MV-4-11 (cell line): ENCODE results near the gene PIK3AP1.

ENCODE experiments used
- DNase-seq: peaks from one replicate; lab custom pipeline; 2025; lab: John Stamatoyannopoulos, UW

Gene PIK3AP1

DNA sequence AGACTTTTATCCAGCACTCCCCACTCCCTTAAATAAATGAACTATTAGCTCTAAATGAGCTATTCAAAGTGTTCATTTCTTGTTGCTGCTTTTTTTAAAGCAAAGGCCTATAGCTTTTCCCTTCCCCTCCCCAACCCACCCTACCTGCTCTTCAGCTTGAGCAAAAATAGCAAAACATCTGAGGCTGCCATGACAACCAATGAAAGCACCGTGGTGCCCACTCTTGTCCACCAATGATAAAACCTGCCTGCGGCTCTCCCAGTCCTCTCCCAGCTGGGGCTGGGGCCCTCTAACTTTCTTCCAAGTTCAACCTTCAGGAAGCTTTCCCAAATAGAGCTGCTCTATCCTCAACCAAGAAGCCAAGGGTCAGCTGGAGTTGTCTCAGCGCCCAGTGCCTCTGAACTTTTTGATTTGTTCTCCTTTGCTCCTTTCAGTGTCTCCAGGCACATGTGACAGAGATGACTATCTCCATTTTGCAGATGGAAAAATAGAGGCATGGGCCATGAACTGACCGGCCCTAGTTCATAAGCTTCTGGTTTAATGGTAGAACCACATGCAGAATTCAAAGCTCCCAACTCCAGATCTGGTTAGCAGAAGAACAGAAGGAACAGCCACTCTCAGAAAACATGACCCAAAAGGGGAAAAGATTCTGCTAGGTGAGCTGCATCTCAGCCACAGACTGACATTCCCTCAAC, 47.7 kb downstream of the PIK3AP1 start:
- DNase-seq: no peak

DNA sequence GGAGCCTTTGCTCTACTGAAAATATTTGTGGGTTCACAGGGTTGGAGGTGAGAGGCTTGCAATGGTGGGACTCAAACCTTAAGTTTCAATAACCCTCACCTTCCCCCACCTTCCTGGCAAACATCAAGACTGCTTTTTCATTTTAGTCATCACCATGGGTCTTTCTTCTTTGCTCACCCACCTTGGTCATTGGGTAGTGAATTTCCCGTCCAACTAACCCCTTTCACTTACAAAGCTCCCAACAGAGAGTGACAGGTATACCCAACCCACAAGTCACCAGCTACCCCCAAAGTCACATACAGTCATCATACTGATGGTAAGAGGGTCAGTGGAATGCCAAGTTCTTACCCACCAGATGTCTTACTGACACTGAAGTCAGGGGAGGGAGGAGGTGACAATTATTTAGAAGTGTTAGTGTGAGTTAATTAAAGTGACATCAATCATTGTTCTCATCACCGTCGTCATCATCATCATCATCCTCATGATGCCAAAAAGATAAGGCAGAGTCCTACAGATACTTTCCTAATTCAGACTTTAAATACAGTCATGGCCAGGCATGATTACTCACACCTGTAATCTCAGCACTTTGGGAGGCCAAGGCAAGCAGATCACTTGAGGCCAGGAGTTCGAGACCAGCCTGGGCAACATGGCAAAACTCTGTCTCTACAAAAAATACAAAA, 49.0 kb downstream of the PIK3AP1 start:
- DNase-seq: no peak

DNA sequence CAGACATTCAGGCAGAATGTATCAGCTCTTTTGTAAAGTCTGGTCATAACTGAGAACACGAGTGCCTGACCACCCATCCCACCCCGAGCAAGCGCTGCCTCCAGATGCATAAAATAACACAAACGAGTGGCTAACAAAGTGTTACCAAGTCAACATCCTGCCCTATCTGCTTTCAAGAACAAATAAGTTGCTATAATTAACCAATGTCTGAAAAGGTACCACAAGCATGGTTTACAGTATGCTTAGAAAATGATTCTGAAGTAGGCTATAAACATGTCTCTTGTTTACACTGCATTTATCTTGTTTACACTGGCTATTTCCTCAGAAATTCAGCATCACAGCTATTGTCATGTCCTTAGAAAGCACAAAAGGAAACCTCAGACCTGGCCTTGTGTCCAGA, 49.5 kb downstream of the PIK3AP1 start:
- no peak for DNase-seq

DNA sequence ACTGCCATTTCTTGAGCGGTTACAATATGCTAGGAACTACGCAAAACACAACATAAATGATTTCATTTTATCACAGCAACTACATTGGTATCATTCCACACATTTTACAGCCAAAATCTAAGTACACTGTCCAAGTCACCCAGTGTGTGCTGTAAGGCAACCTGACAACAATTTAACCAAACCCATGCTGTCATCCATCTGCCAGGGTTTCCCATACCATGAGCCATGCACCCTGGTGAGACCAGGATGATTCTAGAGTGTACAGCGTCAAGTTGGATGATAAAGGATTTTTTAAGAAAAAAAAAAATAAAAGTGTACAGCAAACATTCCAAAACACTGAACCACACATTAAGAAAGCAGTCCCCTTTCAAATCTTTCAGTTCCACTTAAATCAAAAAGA, 52.9 kb downstream of the PIK3AP1 start:
- DNase-seq: no peak

DNA sequence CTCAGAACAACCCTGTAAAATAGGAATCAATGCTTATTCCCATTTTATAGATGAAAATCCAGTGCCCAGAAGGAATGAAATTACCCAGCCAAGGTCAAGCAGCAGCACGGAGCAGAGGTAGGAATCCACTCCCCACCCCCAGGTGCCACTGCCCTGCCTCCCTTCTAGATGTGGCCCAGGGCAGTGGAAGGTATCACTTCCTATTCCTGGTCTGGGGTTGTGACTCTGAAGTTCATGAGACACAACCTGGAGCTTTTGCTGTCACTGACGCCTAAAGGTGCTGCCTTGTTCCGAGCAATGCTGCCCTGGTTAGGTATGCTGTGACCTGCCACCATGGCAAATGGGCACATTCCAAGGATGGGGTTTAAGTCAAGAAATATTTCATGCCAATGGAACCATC, 53.6 kb downstream of the PIK3AP1 start:
- no peak for DNase-seq

DNA sequence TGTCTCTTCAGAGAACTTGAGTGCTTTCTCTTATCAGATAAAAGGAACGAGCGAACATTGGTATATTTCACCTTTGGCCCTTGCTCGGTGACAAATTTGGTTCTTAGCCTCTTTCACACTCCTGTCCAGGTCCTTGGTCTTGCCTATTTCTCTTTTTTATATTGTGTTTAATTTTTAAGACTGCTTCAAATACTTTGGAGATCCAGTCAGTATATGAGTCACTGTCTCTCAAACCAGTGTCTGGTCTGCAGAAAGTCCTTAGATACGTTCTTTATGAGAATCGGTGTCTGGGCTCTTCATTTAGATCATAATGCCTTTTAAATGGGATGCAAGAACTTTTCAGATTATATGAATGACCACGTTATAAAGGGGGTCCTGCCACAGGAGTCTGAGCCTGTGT, 55.0 kb downstream of the PIK3AP1 start:
- no peak for DNase-seq

DNA sequence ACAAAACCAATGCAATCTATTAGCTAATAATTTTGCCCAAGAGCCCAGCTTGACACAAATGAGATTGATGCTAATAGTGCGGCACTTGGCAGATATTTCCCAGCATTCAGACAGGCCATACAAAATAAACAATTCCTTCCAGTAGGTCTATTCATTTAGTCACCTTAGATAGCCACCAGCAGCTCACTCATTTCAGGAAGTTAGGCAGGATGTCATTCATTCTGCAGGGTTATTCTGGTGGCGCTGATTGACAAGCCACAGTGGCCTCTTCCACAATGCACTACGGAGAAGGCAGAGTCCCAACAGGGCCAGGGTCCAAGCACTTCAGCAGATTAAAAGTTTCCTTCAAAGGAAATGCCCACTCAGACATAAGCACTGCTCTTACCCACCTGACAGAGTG, 55.8 kb downstream of the PIK3AP1 start:
- peak; percentile 12 for DNase-seq

DNA sequence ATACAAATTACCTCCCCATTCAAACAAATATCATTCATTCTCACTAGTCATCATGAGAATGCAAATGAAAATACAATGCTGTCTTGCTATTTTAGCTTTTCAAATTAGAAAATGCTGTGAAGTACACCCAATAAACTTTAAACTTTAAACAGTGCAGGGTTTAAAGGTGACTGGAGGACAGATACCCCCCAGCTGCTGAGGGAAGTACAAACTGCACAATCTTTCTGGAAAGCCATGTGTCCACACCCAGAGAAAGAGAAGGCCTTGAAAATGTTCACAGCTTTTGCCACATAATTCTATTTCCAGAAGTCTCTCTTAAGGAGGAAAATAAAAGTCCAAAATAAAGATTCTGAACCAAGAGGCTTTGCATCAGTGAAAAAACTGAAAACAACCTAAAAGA, 56.5 kb downstream of the PIK3AP1 start:
- no peak for DNase-seq

DNA sequence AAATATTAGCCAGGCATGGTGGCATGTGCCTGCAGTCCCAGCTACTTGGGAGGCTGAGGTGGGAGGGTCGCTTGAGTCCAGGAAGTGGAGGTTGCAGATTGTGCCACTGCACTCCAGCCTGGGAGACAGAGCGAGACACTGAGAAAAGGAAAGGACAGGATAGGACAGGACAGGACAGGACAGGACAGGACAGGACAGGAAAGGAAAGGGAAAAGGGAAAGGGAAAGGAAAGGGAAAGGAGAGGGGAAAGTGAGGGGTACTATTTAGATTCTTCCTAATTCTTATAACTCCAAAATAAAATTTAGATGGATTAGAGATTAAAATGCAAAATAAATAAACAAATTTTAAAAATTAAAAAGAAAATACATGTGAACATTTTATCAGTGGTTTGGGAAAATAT, 58.7 kb downstream of the PIK3AP1 start:
- no peak for DNase-seq

DNA sequence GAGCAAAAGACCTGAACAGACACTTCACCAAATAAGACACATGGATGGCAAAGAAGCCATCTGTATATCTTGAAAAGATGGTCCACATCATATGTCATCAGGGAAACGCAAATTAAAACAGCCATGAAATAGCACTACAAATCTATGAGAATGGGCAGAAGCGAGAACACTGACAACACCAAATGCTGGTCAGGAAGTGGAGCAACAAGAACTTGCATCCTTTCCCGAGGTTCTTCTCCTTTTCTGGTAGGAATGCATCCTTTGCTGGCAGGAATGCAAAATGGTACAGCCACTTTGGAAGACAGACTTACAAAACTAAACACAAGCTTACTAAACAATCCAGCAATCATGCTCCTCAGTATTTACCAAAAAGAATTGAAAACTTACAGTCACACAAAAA, 60.0 kb downstream of the PIK3AP1 start:
- peak; percentile 30 for DNase-seq

DNA sequence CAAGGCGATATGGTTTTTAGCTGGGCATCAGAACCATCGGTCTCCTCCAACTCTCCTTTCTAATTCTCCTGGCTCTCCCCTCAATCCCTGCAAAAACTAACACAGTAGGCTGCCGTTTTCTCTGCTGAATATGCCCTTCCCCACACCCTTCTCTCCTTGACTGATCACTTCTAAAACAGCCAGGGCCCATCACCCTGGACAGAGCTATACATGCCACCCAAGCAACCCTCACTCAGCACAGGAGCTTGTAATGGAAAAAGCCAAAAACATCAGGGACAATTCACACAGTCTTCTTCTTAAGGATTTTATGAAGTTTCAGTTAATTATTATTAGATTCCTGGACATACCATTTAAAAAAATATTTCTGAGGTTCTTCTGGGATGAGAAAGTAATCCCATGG, 61.5 kb downstream of the PIK3AP1 start:
- no peak for DNase-seq

DNA sequence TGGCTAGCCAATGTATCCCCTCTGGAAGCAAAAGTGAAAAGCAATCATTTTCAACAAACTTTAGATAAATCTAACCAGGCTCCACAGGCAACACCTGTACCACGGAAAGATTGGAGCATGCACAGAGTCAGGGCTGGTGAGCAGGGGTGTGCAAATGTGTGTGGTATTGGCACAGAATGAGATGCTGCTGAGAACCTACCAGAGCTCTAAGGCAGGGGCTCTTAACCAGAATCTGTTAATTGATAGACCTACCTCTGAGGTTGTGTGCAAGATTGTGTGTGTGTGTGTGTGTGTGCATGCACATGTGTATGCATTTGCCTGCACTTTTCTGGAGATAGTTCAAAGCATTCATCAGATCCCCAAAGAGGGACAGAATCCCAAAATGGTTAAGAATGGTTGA, 62.9 kb downstream of the PIK3AP1 start:
- no peak for DNase-seq

DNA sequence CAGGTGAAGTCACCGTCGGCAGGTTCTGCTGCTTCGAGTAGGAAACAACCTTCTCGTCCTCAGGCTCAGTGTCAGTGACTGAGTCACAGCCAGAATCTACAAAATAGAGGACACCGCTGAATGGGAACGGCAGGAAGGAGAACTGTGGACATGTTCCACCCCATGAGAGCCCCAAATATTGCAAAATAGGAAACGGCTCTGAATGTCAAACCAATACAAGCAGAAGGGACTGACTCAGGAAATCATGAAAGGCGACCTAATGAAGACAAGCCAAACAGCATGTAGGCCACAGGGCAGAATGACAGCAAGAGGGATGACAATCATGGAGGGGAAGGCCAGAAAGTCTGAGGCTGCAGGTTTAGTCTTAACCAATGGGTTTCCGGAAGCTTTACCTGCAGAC, 63.5 kb downstream of the PIK3AP1 start:
- peak; percentile 90 for DNase-seq

DNA sequence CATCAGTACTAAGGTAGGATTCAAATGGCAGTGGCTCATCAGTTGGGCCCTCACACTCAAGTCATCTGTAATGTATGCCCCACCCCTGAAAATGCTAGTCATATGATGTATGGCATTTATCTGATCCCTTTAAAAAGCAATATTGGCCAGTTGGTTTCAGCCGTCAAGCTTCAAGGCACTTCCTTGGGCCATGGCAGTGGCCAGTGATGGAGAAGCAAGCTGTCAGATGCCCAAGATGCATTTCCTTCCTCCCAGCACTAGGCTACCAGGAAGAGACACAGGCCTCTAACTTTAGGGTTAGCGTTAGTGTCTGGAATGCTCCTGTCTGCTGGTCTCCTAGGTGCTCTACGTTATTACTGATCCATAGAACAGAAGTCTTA, 64.1 kb downstream of the PIK3AP1 start:
- DNase-seq: peak; percentile 28

DNA sequence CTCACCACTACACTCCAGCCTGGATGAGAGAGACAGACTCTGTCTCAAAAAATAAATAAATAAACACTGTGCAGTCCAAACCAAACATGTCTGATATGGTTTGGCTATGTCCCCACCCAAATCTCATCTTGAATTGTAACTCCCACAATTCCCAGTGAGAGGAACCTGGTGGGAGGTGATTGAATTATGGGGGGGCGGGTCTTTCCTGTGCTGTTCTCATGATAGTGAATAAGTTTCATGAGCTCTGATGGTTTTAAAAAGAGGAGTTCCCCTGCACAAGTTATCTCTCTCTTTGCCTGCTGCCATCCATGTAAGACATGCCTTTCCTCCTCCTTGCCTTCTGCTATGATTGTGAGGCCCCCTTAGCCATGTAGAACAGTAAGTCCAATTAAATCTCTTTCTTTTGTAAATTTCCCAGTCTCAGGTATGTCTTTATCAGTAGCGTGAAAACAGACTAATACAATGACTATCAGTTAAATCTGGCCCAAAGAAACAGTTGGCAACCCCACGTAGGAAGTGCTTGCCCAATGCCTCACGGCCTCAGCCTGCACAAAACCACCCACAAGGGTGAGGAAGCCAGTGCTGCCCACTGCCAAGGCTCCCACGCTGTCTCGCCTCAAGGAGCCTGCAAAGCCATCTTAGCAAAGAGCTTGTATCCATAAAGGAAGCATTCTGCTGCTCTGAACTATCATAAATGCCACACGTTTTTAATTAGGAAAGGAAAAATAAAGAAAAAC, 64.7 kb downstream of the PIK3AP1 start:
- peak; percentile 52 for DNase-seq

DNA sequence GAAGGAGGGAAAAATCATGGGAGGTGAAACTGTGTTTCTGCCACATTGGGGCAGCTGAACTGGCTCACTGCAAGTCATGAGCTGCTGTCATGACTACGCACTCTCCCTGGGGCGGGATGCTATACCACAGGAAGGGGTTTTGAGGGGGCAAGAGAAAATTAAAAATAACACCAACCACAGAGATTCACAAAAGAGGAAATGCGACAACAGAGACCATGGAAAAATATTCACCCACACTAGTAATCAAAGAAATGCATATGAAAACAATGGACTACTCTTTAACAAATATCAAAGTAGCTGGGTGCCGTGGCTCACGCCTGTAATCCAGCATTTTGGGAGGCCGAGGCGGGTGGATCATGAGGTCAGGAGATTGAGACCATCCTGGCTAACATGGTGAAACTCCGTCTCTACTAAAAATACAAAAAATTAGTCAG, 68.3 kb downstream of the PIK3AP1 start:
- peak; percentile 97 for DNase-seq

DNA sequence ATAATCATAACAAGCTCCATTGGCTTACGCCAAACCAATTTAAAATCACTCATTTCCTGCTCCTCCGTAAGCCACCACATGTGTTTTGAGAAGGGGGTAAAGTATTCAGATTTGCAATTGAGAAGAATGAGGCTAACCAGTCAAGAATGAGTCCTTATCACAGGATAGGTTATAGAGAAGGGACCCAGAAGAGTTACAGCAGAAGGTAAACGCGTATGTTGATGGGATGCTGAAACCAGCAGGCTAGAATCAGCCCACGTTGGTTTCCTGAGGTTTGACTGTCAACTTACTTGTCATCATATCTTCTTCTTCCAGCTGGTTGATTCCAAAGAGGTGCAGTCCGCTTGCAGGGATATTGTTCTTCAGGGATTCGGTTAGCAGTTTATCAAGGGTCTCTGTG, 69.4 kb downstream of the PIK3AP1 start:
- no peak for DNase-seq

DNA sequence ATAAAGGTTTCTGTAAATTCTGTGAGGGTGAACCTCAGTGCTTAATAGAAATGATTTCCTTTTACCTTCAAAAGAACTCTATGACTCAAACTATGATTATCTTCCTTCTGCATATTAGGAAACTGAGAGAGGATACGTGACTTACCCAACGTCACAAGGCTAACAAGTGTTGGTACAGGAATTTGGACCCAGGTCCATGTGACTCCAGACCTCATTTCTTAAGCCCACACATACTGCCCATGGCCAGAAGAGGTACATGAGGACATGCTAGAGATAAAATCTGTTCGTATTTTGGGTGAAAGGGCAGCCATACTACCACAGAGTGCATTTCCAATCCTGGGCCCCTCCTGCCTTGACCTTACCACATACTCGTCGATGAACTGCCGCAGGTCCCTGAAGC, 72.0 kb downstream of the PIK3AP1 start:
- DNase-seq: no peak

DNA sequence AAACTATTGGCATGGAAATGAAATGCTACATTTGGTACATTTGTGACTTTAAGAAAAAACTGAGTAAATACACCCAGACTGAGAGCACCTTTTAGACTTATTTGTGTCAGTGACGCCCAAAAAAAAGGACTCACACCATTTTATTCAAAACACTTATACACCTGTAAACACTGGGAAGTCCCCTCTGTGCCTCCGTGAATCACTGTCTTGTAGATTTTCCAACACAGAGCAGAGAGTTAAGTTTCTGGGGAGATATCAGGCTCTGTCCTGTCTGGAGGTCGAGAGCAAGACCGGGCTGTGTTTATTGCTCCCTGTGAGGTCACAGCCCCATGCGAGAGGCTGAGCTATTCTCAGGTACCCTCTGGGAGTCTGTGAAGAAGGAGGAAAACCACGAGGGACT, 72.8 kb downstream of the PIK3AP1 start:
- no peak for DNase-seq

DNA sequence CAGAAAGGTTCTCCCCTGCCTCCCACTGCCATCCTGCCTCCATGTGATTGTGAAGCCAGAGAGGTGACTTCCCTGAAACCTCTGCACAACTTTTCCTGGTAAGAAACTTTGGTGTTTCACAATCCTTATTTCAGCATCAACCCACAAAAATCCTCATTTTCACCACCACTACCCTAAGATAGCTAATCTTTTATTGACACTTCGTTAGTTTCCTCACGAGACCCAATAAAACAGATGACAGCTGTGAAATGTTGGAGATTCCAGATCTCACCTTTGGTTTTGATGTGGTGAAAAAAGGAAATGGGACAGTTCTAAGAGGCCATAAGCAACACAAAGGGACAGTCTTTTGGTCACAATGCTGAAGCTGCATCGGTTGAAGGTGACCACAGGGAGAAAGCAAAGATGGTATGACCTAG, 73.6 kb downstream of the PIK3AP1 start:
- DNase-seq: peak; percentile 82

DNA sequence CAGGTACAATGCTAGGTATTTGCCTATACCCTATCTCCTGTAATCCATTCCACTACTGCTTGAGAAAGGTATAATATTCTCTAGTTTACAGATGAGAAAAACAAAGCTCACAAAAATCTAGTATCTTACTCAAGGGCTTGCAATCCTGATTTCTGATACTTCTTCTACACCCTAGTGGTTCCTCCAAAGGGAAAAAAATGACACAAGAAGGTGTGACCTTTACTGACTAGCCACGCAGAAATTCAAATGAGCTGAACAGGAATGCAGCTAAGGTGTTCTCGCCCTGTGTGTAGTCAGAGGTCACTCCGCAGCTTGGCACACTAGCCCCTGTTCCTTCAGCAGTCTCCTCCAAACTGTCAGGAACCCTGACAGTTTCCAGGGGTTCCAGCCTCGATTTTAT, 74.0 kb downstream of the PIK3AP1 start:
- DNase-seq: no peak

DNA sequence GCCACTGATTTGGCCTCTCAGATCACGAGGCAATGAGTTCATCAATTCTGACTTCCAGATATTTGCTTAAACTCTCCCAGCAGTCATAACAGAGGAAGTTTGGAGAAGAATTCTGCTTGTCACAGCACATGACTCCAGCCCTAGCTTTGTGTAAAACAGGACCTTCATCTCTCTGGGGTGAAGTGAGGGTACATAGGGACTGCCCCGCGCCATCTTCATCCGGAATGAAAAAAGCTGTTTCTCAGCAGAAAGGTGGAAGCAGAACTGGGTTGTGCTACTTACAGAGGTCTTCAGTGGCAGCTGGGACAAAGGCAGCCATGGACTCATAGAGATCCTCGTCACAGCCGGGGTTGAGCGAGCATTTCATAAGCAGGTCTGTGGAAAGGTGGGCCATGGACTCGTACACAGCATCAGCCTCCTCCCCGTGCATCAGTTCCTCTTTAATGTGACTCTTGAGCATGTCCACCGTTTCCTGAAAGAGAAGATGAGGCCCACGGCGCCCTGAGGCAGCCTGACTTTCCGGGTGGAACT, 75.1 kb downstream of the PIK3AP1 start:
- DNase-seq: no peak

DNA sequence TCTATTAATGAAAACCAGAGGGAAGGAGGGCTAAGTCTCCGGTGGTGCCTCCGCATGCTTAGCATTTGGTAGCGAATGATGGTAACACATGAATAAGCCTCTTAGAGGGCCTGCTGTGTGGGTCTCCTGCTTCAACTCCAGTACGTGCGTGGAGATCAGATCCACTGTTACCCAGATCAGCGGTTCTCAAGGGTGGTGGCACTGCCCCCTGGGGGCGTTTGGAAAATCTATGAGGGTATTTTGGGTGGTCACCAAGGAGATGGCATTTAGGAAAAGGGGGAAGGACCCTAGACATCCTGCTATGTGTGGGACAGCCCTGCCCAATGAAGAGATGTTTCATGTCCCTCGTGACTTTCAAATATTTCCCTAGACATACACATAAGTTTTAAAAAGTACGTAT, 76.4 kb downstream of the PIK3AP1 start:
- no peak for DNase-seq
